Panc1 (cell line): ENCODE measurements around the gene SLC66A1. TPM values are rescaled to one million over a fixed set of nuclear protein-coding genes. Genes with fewer than 3 reads are reported as not detected.

Source experiments
- ATAC-seq: fragments of 200-7000 bp; cut with Tn5 transposase; 2 replicates; pipeline ENCODE4 v1.9.1; 2020; ENCODE audit warnings: mild to moderate bottlenecking, moderate library complexity
- BruUV-seq: library from RNA; stranded (reverse); fragments of 400-500 nt; replicated peaks from 2 replicates; lab custom pipeline; 2021; lab: Mats Ljungman, UMichigan
- CTCF ChIA-PET: fragments of 300-600 bp; sonication (Branson Sonifier 250); formaldehyde crosslinking; loops from one replicate; lab custom pipeline; 2022; ENCODE audit warnings: antibody characterized with exemption; lab: Charles Lee
- POLR2A ChIA-PET: fragments of 300-600 bp; sonication (Branson Sonifier 250); formaldehyde crosslinking; loops from one replicate; lab custom pipeline; 2022; ENCODE audit warnings: antibody characterized with exemption; lab: Charles Lee
- DNase-seq: peaks from one replicate; pipeline ENCODE4 v3.0.0-alpha.2; 2010; ENCODE audit warnings: low read depth, low spot score
- H3K27ac ChIP-seq: 2 replicates; pipeline ENCODE4 v1.5.1; 2011; ENCODE audit warnings: mild to moderate bottlenecking, low read length, inconsistent platforms
- H3K27me3 ChIP-seq: fragments of 200-500 bp; sonication (Bioruptor generic); 2 replicates; pipeline ENCODE4 v1.6.0; 2014; ENCODE audit warnings: low read length, inconsistent platforms; ENCODE audit not compliant: control insufficient read depth, insufficient read depth
- H3K36me3 ChIP-seq: fragments of 200-500 bp; sonication (Bioruptor generic); 2 replicates; pipeline ENCODE4 v1.5.1; 2014; ENCODE audit warnings: inconsistent platforms, mild to moderate bottlenecking, low read length, moderate library complexity; ENCODE audit not compliant: control insufficient read depth, insufficient read depth
- H3K4me1 ChIP-seq: 2 replicates; pipeline ENCODE4 v1.5.1; 2011; ENCODE audit warnings: inconsistent platforms, mild to moderate bottlenecking, low read length, moderate library complexity; ENCODE audit not compliant: control insufficient read depth, insufficient read depth
- H3K4me3 ChIP-seq, 2 experiments: 2 replicates each; pipeline ENCODE4 v1.5.1; 2011 to 2012; ENCODE audit warnings: low read depth in 2 of 2, low read length in 2 of 2, mild to moderate bottlenecking in 2 of 2, inconsistent platforms in 1 of 2, moderate library complexity in 1 of 2
- H3K9me3 ChIP-seq: fragments of 200-500 bp; sonication (Bioruptor generic); 2 replicates; pipeline ENCODE4 v1.5.1; 2014; ENCODE audit warnings: low read depth, mild to moderate bottlenecking, inconsistent platforms, low read length, moderate library complexity; ENCODE audit not compliant: control insufficient read depth, insufficient read depth
- CTCF ChIP-seq: fragments of 450-650 bp; IDR thresholded peaks from 2 replicates; pipeline ENCODE4 v1.5.1; 2017; ENCODE audit warnings: mild to moderate bottlenecking
- POLR2AphosphoS5 ChIP-seq: IDR thresholded peaks from 2 replicates; pipeline ENCODE4 v1.6.1; 2012; ENCODE audit warnings: mild to moderate bottlenecking, low read depth, low read length, moderate library complexity
- REST ChIP-seq, 2 experiments: IDR thresholded peaks; 2 replicates each; pipeline ENCODE4 v1.6.1; 2011 to 2012; ENCODE audit warnings: low read depth in 2 of 2, control low read depth in 1 of 2, low read length in 1 of 2, mild to moderate bottlenecking in 1 of 2, moderate library complexity in 1 of 2; ENCODE audit not compliant: insufficient read depth in 1 of 2
- SIN3A ChIP-seq: IDR thresholded peaks from 2 replicates; pipeline ENCODE4 v1.6.1; 2012; ENCODE audit warnings: low read depth, mild to moderate bottlenecking, low read length, moderate library complexity, borderline replicate concordance; ENCODE audit not compliant: insufficient read depth
- TCF7L2 ChIP-seq: IDR thresholded peaks from 2 replicates; pipeline ENCODE4 v1.6.1; 2011; ENCODE audit warnings: mild to moderate bottlenecking, low read depth, low read length, inconsistent platforms
- in situ Hi-C: cut with HindIII; loops from 2 replicates; pipeline ENCODE4 v1.10.0; 2016; ENCODE audit warnings: low sequenced_read_pairs, low pct_unique_long_range_greater_than_20kb
- intact Hi-C: fragments of 100-400 bp; cut with micrococcal nuclease; formaldehyde crosslinking; loops from one replicate; pipeline ENCODE4 v1.10.0; 2022; ENCODE audit not compliant: unreplicated experiment
- total RNA-seq: library from RNA; stranded (reverse); gene quantifications from one replicate; pipeline ENCODE4 v1.2.1, GENCODE V29; 2021; ENCODE audit not compliant: unreplicated experiment

SLC66A1 gene
- total RNA-seq, 1 experiment from 2014 or later, result 42.0 TPM

- intact Hi-C loops, result no loop called here
- BruUV-seq, result no TSS peak
- H3K4me1 ChIP-seq, result peaks cover 4% of the 10 kb centered on the region; the same call in 1 of the 2 replicates
- ChIA-PET POLR2A (no interaction called here), CTCF (no interaction called here)
- H3K9me3 ChIP-seq, result no peaks in the 10 kb centered on the region
- H3K27ac ChIP-seq, result no peak overlapping the region
- H3K36me3 ChIP-seq, result no peaks in the 10 kb centered on the region
- TF ChIP-seq TCF7L2 (no peak), POLR2AphosphoS5 (no peak), CTCF (no peak), REST (IDR thresholded peaks at IDR 0.05; ENCODE audit: insufficient read depth in 1 of 2, low read depth in 2 of 2, low read length in 1 of 2) (no peak)
- in situ Hi-C loops, result no loop called here
- no peaks in the 10 kb centered on the region for H3K27me3 ChIP-seq
- ATAC-seq (no peak), DNase-seq (no peak)
- H3K4me3 ChIP-seq, result no peak overlapping the region
Measured at GRCh38 chr1:19348441-19349198, 36.5 kb downstream of the SLC66A1 start.

GRCh38 chr1:19349999-19350398 lies 37.9 kb downstream of the SLC66A1 start:
- ChIA-PET POLR2A (no interaction called here), CTCF (no interaction called here)
- TF ChIP-seq TCF7L2, result no peak
- DNase-seq (no peak), ATAC-seq (no peak)
- Histone ChIP-seq H3K4me1 (peaks cover 14% of the 10 kb centered on the region; the same call in 1 of the 2 replicates), H3K27me3 (no peaks in the 10 kb centered on the region), H3K36me3 (peaks cover 5% of the 10 kb centered on the region), H3K4me3 (no peak overlapping the region), H3K27ac (no peak overlapping the region), H3K9me3 (no peaks in the 10 kb centered on the region)
- no TSS peak for BruUV-seq
- in situ Hi-C loops, result no loop called here
- intact Hi-C loops, result no loop called here

GRCh38 chr1:19350566-19350965 lies 38.4 kb downstream of the SLC66A1 start:
- Histone ChIP-seq H3K27ac (no peak overlapping the region), H3K27me3 (no peaks in the 10 kb centered on the region), H3K4me1 (peaks cover 13% of the 10 kb centered on the region; the same call in 1 of the 2 replicates), H3K9me3 (no peaks in the 10 kb centered on the region), H3K36me3 (peaks cover 5% of the 10 kb centered on the region), H3K4me3 (no peak overlapping the region)
- DNase-seq (no peak), ATAC-seq (no peak)
- ChIA-PET POLR2A (no interaction called here), CTCF (interaction anchor here (0.6 kb wide), 2 partner anchors 92 to 165 kb away, joined by 3 to 4 read pairs; no protein-coding TSS in a partner anchor)
- intact Hi-C loops (no loop called here), in situ Hi-C loops (no loop called here)
- TF ChIP-seq SIN3A (no peak), TCF7L2 (no peak), CTCF (no peak), POLR2AphosphoS5 (no peak), REST (IDR thresholded peaks at IDR 0.05; ENCODE audit: insufficient read depth in 1 of 2, low read depth in 2 of 2, low read length in 1 of 2) (no peak)
- no TSS peak for BruUV-seq
